ENCODE results near the gene PSMC1.

DNA sequence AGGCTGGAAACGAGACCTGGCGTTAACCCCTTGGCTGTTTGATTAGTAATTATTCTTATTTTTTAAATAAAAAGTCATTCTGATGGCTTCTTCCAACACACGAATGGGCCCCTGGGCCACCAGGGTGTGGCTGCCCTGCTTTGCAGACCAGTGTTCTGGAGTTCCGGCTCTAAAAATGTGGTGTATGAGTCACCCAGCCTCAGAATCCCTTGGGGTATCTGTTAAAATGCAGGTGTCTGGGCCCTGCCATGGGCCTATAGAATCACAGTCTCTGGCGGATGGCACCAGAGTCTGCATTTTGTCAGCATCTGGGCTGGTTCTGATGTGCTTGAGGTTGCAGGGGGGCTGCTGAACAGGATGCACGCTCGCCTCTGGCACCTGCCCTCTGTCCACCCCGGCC lies 2.5 kb upstream of the PSMC1 start:
- TF ChIP-seq EZH2phosphoT487 (IDR thresholded peaks at IDR 0.05; ENCODE audit: insufficient read depth, low read depth) (no peak), EZH2 (IDR thresholded peaks at IDR 0.05; ENCODE audit: insufficient read depth, poor library complexity, severe bottlenecking) (no peak)

Measured in GM23248 (cell line).